IMR-90 (cell line): ENCODE results near the gene NGFR.

Experiments
- CTCF ChIP-seq: conservative IDR thresholded peaks from 2 replicates; pipeline ENCODE4 v1.5.1; 2012; ENCODE audit warnings: mild to moderate bottlenecking, low read depth, low read length, improper control_type of control experiment
- MAFK ChIP-seq: IDR thresholded peaks from 2 replicates; pipeline ENCODE4 v1.6.1; 2012; ENCODE audit warnings: low read depth, low read length, improper control_type of control experiment
- POLR2A ChIP-seq: IDR thresholded peaks from 2 replicates; pipeline ENCODE4 v1.6.1; 2012; ENCODE audit warnings: mild to moderate bottlenecking, low read depth, low read length
- RAD21 ChIP-seq: IDR thresholded peaks from 2 replicates; pipeline ENCODE4 v1.6.1; 2012; ENCODE audit warnings: low read length, improper control_type of control experiment
- RFX5 ChIP-seq: IDR thresholded peaks from 2 replicates; pipeline ENCODE4 v1.8.0; 2012; ENCODE audit warnings: low read depth, mild to moderate bottlenecking, low read length, moderate library complexity
- SMC3 ChIP-seq: fragments of 150-350 bp; IDR thresholded peaks from 2 replicates; pipeline ENCODE4 v1.6.1; 2016; ENCODE audit warnings: low read depth, mild to moderate bottlenecking, antibody characterized with exemption, low read length, moderate library complexity
- USF2 ChIP-seq: fragments of 150-350 bp; IDR thresholded peaks from 2 replicates; pipeline ENCODE4 v1.6.1; 2017; ENCODE audit warnings: mild to moderate bottlenecking, antibody characterized with exemption, low read length, low read depth

- TF ChIP-seq CTCF = no peak
- TF ChIP-seq RFX5 = no peak
- TF ChIP-seq USF2 = no peak
- TF ChIP-seq SMC3 = no peak
- TF ChIP-seq POLR2A = no peak
- no peak for TF ChIP-seq MAFK
- no peak for TF ChIP-seq RAD21
These were observed 15.1 kb downstream of the NGFR start for GRCh38 chr17:49510059-49510719.
